Measurements from ENCODE around the gene AGFG1. TPM values are rescaled to one million over a fixed set of nuclear protein-coding genes. Genes with fewer than 3 reads are reported as not detected.
"Not testable (repeated sequence)": the region's sequence is repeated elsewhere in the genome, so short reads cannot be mapped to it uniquely, and the experiment has no call there.

The AGFG1 gene
- total RNA-seq, 6 experiments from 2014 or later: 62.3 to 105 (median 74.0) TPM

- Mint-ChIP-seq H3K36me3 (ENCODE audit: low read depth) (no peaks in the 10 kb centered on the region), H3K4me3 (no peak overlapping the region), H3K9me3 (no peaks in the 10 kb centered on the region), H3K4me1 (ENCODE audit: low read depth) (peaks cover 5% of the 10 kb centered on the region; the same call in 1 of the 2 replicates), H3K27ac (no peak overlapping the region), H3K27me3 (ENCODE audit: insufficient read depth) (peaks cover 4% of the 10 kb centered on the region; the same call in 1 of the 2 replicates)
- no peak for DNase-seq
- TF ChIP-seq CTCF (IDR thresholded peaks at IDR 0.05): no peak
Observed at GRCh38 chr2:227597036-227597435, 125.1 kb downstream of the AGFG1 start.

DNA sequence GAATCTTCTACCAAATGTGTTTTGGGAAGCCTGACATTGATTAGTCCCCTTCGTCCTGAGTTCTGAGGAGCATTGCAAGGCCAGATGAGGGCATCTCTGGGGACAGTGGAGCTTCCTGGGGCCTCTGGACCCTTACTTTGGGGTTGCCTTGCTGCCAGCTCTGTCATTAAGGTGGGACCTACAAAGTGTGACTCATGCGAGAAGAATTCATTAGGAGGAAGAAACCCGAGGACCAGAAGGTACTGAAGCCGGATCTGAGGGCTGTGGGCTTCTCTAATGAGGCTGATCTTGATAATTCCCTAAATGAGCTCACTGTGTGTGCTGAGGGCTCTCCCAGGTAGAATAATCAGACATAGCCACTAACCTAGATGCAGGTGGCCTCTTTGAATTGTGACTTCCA lies 126.0 kb downstream of the AGFG1 start:
- H3K4me1 Mint-ChIP-seq (ENCODE audit: low read depth): peaks cover 5% of the 10 kb centered on the region; the same call in 1 of the 2 replicates
- DNase-seq: no peak
- H3K9me3 Mint-ChIP-seq: no peaks in the 10 kb centered on the region
- no peak overlapping the region for H3K27ac Mint-ChIP-seq
- H3K36me3 Mint-ChIP-seq (ENCODE audit: low read depth): no peaks in the 10 kb centered on the region
- no peak for TF ChIP-seq CTCF (IDR thresholded peaks at IDR 0.05)
- no peak overlapping the region for H3K4me3 Mint-ChIP-seq
- H3K27me3 Mint-ChIP-seq (ENCODE audit: insufficient read depth): peaks cover 9% of the 10 kb centered on the region; the same call in 1 of the 2 replicates

- H3K4me1 Mint-ChIP-seq (ENCODE audit: low read depth); H3K36me3 Mint-ChIP-seq (ENCODE audit: low read depth); DNase-seq; H3K9me3 Mint-ChIP-seq; H3K27ac Mint-ChIP-seq; H3K4me3 Mint-ChIP-seq: not testable (repeated sequence)
- peaks cover 16% of the 10 kb centered on the region; the same call in 1 of the 2 replicates for H3K27me3 Mint-ChIP-seq (ENCODE audit: insufficient read depth)
Observed at GRCh38 chr2:227598835-227599503, 127.0 kb downstream of the AGFG1 start, which contains the start of gene SCYGR2. TSS of gene SCYGR2 (plus strand) at chr2:227598893. CDS start at chr2:227598893, 0 bp downstream.

GRCh38 chr2:227602358-227602757 lies 130.4 kb downstream of the AGFG1 start:
- Mint-ChIP-seq H3K27me3 (ENCODE audit: insufficient read depth) (peaks cover 18% of the 10 kb centered on the region), H3K27ac (no peak overlapping the region), H3K9me3 (no peaks in the 10 kb centered on the region), H3K4me1 (ENCODE audit: low read depth) (peaks cover 5% of the 10 kb centered on the region; the same call in 1 of the 2 replicates), H3K36me3 (ENCODE audit: low read depth) (no peaks in the 10 kb centered on the region), H3K4me3 (no peak overlapping the region)
- TF ChIP-seq CTCF (IDR thresholded peaks at IDR 0.05): no peak
- DNase-seq: no peak

GRCh38 chr2:227606476-227606875 lies 134.5 kb downstream of the AGFG1 start:
- no peak for DNase-seq
- peaks cover 10% of the 10 kb centered on the region for H3K4me1 Mint-ChIP-seq (ENCODE audit: low read depth)
- no peaks in the 10 kb centered on the region for H3K36me3 Mint-ChIP-seq (ENCODE audit: low read depth)
- no peak overlapping the region for H3K27ac Mint-ChIP-seq
- TF ChIP-seq CTCF (IDR thresholded peaks at IDR 0.05): no peak
- no peak overlapping the region for H3K4me3 Mint-ChIP-seq
- H3K27me3 Mint-ChIP-seq (ENCODE audit: insufficient read depth): peaks cover 18% of the 10 kb centered on the region
- no peaks in the 10 kb centered on the region for H3K9me3 Mint-ChIP-seq

DNA sequence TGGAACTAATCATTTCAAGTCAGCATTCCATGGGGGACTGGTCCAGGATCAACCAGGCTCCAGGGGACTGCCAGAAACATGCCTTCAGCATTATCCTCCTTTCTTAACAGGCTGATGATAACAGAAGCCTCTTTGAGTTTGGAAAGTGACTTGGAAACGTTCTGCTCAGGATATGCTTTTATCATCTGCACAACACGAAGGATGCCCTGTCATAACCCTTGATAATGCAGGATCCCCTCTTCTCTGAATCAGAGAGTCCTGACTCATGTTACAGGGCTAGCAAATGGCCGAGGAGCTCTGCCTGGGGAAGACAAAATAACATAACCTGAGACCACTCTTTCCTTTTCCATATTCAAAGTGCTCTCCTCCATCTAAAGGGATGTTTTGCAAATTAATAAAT lies 136.0 kb downstream of the AGFG1 start:
- H3K9me3 Mint-ChIP-seq: no peaks in the 10 kb centered on the region
- H3K27ac Mint-ChIP-seq: no peak overlapping the region
- peak; percentile 12 for DNase-seq
- H3K4me3 Mint-ChIP-seq: no peak overlapping the region
- peaks cover 10% of the 10 kb centered on the region for H3K4me1 Mint-ChIP-seq (ENCODE audit: low read depth)
- TF ChIP-seq CTCF (IDR thresholded peaks at IDR 0.05): no peak
- no peaks in the 10 kb centered on the region for H3K36me3 Mint-ChIP-seq (ENCODE audit: low read depth)
- H3K27me3 Mint-ChIP-seq (ENCODE audit: insufficient read depth): peaks cover 15% of the 10 kb centered on the region
